ENCODE data around the gene PTOV1. TPM values are rescaled to one million over a fixed set of nuclear protein-coding genes. Genes with fewer than 3 reads are reported as not detected.

PTOV1 gene
- total RNA-seq, 1 donor from 2014 or later: 127 TPM

DNA sequence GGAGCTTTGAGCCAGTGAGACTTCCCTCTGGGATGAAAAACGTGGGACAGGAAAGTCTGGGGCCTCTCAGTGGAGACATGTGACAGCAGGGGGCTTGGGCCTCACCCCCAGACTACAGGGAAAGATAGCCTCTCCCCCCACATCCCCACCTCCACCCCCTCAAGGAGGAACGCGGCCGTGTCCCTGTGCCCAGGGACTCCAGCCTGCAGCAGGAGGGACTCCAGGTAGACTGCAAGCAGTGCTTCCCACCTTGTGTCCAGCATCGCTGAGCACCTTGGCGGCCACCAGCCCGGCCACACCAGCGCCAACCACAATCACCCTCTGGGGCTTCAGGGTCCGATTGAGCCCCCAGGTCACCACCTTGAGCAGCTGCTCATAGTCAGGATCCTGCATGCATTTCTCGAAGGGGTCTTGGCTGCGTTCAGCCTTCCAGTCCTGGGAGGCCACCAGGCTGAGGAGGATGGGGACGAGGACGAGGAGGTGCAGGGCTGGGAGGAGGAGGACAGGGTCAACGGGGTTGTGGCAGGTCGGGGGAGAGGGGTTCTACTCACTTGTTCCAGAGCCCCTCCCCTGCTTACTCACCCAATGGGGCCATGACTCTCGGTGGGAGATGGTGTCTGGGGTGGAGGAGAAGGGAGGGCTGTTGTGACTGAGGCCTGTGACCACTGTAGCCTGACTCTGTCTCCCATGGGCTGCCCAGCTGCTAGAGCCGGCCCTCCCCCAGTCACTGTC is 44.8 kb downstream of the PTOV1 start:
- ATAC-seq: no peak
- intact Hi-C loops (cut with micrococcal nuclease): no loop called here
- DNase-seq: no peak

- intact Hi-C loops (cut with micrococcal nuclease): no loop called here
- ATAC-seq (peak; percentile 55), DNase-seq (no peak)
These were observed 46.1 kb downstream of the PTOV1 start, which contains the start of gene IL4I1 for GRCh38 chr19:49896863-49897621. TSS of gene IL4I1 (minus strand) at chr19:49896887. CDS start at chr19:49896160, 727 bp downstream.

GRCh38 chr19:49904136-49904535 is 53.2 kb downstream of the PTOV1 start:
- intact Hi-C loops (cut with micrococcal nuclease): no loop called here
- DNase-seq (no peak), ATAC-seq (no peak)

DNA sequence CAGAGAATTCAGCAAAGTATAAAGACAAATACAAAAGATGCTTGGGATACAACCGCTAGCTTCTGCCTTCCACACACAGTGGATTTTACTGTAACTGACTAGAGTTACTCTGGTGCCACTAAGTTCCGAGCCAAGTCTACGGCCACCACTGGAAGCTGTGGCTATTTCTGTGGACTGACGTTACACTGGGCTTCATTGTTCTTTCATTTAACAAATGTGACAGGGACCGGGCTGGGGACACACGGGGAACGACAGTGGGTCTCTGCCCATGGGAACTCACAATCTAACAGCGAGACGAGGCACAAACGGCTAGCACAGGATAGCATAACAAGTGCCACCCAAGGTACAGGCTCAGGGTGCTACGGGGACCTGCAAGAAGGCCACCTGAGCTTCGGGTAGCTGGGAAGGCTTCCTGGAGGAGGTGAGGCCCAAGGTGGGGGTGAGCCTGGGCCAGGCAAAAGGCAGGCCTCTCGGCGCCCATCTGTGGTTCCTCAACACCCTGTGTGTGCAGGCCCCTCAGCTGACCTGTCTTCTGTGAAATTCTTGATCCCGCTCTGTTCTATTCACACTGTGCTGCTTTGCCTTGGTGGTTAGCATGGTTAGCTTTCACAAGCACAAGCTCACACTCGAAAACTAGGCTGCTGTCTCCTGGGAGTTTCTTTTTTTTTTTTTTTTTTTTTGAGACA is 56.1 kb downstream of the PTOV1 start:
- intact Hi-C loops (cut with micrococcal nuclease): no loop called here
- ATAC-seq (no peak), DNase-seq (no peak)

DNA sequence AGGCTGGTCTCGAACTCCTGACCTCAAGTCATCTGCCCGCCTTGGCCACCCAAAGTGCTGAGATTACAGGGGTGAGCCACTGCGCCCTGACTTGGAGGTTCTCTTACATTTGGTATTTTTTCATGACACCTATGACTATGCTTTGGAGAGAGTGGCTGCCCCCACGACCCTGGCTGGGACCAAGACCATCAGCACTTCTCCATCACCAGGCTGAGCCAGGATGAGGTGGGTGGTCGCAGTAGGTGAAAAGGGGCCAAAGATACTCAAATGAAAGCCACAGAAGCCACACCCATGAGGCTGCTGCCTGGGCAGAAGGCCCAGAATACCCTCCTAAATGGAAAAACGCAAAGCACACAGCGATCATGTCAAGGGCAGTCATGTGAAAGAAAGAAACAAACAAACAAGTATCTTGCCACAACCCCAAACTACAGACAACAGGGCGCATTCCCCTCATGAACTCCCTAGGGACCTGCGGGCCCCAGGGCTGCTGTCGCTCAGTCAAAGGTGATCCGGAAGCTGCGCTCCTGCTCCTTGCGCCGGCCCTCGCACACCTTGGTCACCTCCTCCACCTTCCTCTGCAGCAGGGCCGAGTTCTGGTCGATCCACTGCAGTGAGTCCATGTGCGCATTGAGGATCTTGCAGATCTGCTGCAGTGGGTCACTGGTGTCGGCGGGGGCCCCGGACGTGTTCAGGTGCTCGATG is 56.9 kb downstream of the PTOV1 start:
- ATAC-seq (no peak), DNase-seq (no peak)
- intact Hi-C loops (cut with micrococcal nuclease): no loop called here

DNA sequence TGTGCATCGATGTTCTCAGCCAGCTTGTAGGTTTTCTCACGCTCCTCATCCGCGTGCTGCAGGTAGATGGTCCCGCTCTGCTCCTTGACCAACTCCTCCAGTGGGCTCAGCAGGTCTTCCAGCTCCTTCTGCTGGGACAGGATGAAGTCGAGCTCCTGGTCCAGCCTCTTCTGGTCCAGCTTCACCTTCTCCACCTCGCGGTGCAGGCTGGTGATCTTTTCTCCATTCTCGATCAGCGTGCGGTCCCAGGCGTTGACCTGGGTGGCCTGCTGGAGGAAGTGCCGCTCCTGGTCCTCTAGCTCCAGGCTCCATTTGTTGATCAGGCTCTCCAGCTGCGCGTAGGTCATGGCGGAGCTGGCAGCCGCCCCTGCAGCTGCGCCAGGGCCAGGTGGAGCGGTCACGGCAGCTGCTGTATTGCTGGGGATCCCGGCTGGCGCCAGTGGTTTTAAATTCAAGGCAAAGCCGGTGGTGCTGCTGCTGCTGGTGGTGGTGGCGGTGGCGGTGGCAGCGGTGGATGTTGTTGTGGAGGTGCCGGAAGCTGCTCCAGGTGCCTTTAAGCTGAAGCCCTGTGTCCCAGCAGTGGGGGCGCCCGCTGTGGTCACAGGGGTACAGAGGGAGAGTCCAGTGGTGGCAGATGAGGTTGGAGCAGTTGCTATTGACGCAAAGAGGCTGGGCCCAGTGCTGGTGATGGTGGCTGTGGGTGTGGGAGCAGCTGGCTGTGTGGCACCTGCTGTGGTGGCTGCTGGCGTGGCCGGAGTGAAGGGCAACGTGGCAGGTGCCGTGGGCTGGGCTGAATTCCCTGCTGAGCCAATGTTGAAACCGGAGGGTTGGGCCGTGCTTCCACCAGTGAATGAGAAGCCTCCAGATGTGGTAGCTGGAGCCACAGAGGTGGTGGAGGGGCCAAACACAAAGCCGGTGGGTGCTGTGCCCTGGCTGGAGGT is 57.8 kb downstream of the PTOV1 start:
- DNase-seq: no peak
- intact Hi-C loops (cut with micrococcal nuclease): no loop called here
- no peak for ATAC-seq

GRCh38 chr19:49910179-49910578 is 59.2 kb downstream of the PTOV1 start:
- DNase-seq (no peak), ATAC-seq (no peak)
- intact Hi-C loops (cut with micrococcal nuclease): no loop called here

Small RNAs within 50 kb of the gene (microRNA-seq; reads per million reads assigned to microRNA genes)
- gene MIR4749 (ENCODE audit: borderline number of aligned reads) (not detected), gene MIR4750 (ENCODE audit: borderline number of aligned reads) (not detected), gene MIR6800 (ENCODE audit: borderline number of aligned reads) (not detected)

Other genes starting within 250 kb of the PTOV1 start
- gene RRAS, start 211.0 kb upstream of the PTOV1 start, total RNA-seq: 100 TPM
- 44.9 TPM for gene SCAF1, start 208.9 kb upstream of the PTOV1 start, total RNA-seq
- 40.6 TPM for gene IRF3, start 185.3 kb upstream of the PTOV1 start, total RNA-seq
- 11.5 TPM for gene BCL2L12, start 185.2 kb upstream of the PTOV1 start, total RNA-seq
- gene PRMT1, start 173.9 kb upstream of the PTOV1 start, total RNA-seq: 130 TPM
- gene ADM5, start 161.6 kb upstream of the PTOV1 start, total RNA-seq: 0.87 TPM
- 3.1 TPM for gene CPT1C, start 160.0 kb upstream of the PTOV1 start, total RNA-seq
- gene TSKS, start 87.9 kb upstream of the PTOV1 start, total RNA-seq: 0.72 TPM
- 73.1 TPM for gene AP2A1, start 84.2 kb upstream of the PTOV1 start, total RNA-seq
- gene FUZ, start 37.9 kb upstream of the PTOV1 start, total RNA-seq: 19.1 TPM
- 68.5 TPM for gene MED25, start 32.9 kb upstream of the PTOV1 start, total RNA-seq
- gene PNKP, start 16.4 kb downstream of the PTOV1 start, total RNA-seq: 39.1 TPM
- gene AKT1S1, start 26.2 kb downstream of the PTOV1 start, total RNA-seq: 41.2 TPM
- 47.7 TPM for gene TBC1D17, start 26.5 kb downstream of the PTOV1 start, total RNA-seq
- gene IL4I1, start 45.7 kb downstream of the PTOV1 start, total RNA-seq: not detected
- 8.0 TPM for gene ATF5, start 78.0 kb downstream of the PTOV1 start, total RNA-seq
- gene NUP62, start 78.3 kb downstream of the PTOV1 start, total RNA-seq: 28.4 TPM
- 0.59 TPM for gene SIGLEC11, start 110.0 kb downstream of the PTOV1 start, total RNA-seq
- gene VRK3, start 174.2 kb downstream of the PTOV1 start, total RNA-seq: 22.8 TPM
- gene ZNF473, start 174.8 kb downstream of the PTOV1 start, total RNA-seq: 3.6 TPM